GM21737 (cell line): ENCODE data around the gene UVRAG.

Experiments
- ATAC-seq: cut with Tn5 transposase; IDR thresholded peaks from one replicate; pipeline ENCODE4 v1.9.1; 2021; ENCODE audit warnings: mild to moderate bottlenecking, moderate library complexity; ENCODE audit not compliant: unreplicated experiment

Gene UVRAG

DNA sequence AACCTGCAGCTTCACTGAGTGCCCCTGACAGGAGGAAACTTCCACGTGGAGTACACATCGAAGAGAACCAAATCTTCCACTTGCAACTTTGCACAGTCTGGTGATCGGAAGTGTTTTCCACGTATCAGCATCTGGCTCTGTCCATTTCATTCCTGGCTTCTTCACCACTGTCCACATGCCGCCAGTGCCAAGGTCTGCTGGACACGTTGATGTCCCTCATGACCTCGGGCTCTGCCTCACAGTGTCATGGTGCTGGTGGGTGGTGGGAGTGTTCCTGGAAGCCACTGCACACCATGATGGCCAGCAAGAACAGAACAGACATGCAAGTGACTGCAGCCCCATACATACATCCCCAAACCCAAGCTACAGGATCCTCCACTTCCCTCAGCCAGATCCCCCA is 342.9 kb downstream of the UVRAG start:
- no peak for ATAC-seq

GRCh38 chr11:76158394-76159302 is 343.6 kb downstream of the UVRAG start:
- ATAC-seq, result no peak

DNA sequence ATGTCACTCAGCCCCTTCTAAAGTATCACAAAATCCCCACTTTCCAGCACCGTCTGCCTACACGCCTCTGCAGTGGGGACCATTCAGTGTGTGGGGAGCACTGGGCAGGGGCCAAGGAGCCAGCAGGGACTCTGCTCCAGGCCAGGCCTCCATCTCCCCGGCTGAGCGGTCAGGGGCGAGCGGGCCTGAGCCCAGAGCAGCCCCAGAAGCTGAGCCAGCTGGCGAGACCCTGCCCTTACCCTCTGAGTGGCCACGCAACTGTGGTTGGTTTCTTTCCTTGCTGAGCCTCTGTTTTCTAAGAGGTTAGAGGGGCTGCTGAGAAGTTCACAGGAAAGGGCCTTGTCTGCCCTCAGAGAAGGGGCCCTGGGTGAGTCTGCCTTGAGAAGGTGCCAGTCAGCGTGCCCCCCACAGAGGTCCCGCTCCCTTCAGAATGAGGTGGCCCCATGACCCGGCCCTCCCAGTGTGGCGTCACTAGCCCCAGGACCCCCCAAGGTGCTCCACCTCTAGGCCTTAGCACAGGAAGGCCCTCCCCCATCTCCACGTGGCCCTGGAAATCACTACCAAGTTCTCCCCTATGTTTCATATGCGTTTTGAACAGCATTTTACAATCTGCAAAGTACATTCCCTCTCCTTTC is 344.4 kb downstream of the UVRAG start:
- ATAC-seq, result no peak

- no peak for ATAC-seq
These were observed 345.1 kb downstream of the UVRAG start for GRCh38 chr11:76159983-76160661.

DNA sequence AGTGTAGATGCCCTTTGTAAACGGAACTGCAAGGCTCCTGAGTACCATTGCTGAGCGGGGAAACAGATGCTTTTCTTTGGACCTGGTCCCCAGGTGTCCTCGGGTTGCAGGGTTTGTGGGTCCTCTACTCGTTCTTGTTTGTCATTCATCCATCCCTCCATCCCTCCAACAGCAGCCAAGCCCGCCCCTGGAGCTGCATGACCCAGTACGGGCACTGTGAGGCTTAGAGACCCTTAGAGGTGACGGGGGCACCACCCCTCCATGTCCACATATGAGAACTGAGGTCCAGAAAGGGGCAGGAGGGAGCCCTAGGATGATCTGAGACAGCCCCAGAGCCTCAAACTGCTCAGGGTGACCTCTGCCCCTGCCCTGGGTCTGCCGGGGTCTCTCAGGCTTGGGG is 345.8 kb downstream of the UVRAG start:
- ATAC-seq, result no peak

- no peak for ATAC-seq
These were observed 346.4 kb downstream of the UVRAG start for GRCh38 chr11:76161261-76161961.

DNA sequence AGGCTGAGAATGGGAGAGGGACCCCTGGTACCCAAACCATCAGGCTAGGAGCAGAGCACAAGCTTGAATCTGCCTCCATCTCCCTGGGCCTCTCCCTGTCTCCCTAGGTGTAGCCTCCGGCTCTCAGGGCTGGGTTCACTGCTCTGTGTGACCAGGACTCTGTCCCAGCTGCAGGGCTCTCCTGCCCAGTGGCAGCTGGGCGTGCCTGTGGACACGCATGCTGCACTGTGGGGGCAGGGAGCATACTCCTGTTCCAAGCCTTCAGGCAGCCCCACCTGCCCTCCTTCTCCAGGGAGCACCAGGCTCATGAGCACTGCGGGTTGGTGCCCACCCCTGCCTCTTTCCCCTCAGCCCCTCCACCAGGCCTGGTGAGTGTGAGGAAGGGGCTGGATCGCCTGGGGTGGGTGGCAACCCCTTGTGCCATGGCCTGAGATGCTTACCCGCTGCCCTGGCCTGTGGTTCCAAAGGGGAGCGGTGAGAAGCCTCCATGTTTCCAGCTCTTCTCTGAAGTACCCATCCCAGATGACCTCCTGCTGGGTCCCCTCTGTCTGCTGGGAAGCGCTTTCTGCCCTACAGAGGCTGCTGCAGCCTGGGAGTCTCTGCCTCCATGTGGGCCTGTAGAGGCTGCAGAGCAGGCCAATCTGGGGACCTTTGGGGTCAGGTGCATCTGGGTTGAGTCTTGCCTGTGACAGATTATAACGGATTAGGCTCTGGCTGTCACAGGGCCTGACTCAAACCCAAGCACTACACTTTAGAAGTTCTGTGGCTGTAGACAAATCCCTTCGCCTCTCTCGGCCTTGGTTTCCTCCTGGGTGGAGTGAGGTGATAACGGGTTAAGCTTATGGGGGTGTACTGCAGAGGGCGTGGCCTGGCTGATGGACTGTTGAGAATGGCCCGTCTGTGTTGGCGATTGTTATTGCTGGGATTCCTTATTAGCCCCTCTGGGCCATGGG is 347.6 kb downstream of the UVRAG start:
- no peak for ATAC-seq

DNA sequence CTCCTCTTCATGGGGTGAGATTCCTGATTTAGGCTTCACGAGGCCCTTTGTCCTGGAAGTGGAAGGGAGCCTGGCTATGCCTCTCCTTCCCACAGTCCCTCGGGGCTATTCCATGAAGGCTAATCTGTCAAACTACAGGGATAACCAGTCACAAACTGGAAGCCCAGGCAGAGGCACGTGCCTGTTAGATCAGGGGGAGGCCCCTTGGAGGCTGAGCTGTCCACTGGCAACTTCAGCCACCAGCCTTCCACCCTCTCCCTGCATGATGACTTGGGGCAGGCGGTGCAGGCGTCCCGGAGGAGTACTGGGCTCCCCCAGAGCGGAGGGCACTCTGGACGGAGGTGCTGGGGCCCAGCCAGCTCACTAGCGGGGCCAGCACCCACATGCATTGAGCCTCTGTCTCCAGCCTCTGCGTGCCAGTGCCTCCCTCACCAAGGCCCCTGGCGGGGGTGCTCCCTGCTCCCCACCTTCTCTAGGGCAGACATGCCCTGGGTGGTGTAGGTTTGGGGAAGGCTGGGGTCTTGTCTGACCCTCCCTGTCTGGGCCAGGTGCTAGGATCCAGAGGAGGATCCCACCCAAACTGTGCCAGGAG is 348.4 kb downstream of the UVRAG start:
- no peak for ATAC-seq

- no peak for ATAC-seq
These were observed 349.1 kb downstream of the UVRAG start for GRCh38 chr11:76164081-76164480.

GRCh38 chr11:76164861-76165751 is 350.1 kb downstream of the UVRAG start:
- no peak for ATAC-seq

DNA sequence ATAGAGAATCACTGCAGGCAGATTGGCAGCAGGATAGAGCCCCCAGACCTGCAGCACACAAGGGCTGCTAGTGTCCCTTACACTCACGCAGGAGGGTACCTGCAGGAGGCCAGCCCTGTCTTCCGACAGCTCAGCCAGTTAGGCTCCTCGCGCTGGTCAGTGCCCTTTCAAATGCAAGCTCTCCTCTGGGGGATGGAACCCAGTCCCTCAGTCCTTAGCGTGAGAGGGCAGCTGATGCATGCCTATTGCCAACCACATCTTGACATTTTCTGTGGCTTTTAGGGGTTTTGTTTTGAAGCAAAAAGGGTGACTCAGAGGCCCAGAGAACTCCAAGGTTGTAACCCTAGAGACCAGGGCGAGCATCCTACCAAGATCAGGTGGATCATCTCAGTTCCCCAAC is 351.3 kb downstream of the UVRAG start:
- ATAC-seq, result no peak

DNA sequence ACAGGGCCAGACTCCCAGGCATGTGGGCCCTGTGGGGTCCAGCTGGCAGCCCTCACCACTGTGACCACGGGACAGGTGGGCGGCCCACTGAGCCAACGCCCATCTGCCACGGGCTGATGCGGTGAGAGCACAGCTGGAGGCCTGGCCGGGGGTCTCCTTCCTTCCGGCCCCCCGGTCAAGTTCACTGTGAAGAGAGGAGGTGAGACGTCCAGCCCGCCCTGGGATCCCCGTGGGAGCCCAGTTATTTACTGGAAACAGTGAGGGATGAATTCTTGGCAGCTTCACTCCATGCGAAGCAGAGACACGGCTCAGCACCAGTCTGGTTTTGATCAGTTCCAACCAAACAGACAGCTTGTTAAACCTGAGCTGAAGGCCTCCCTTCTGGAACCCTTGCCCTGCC is 352.6 kb downstream of the UVRAG start:
- ATAC-seq, result no peak

GRCh38 chr11:76169473-76169896 is 354.5 kb downstream of the UVRAG start:
- no peak for ATAC-seq

DNA sequence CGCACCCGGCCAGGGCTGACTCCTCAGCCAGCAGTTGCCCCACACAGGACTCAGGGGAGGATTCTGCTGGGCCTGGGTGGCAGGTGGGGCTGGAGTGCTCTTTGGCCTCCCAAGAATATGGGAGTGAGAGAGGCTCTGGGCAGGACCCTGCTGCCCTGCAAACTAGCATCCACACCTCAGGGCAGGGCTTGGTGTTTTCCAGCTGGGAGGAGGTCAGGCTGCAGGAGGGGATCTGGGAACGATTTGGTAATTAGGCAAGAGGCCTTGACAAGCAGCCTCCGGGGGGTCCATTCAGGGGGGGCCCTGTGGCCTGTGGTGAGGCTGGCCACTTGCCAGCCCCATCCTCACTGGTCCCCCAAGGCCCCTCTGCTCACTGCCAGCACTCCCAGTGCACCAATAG is 355.5 kb downstream of the UVRAG start:
- ATAC-seq, result no peak

DNA sequence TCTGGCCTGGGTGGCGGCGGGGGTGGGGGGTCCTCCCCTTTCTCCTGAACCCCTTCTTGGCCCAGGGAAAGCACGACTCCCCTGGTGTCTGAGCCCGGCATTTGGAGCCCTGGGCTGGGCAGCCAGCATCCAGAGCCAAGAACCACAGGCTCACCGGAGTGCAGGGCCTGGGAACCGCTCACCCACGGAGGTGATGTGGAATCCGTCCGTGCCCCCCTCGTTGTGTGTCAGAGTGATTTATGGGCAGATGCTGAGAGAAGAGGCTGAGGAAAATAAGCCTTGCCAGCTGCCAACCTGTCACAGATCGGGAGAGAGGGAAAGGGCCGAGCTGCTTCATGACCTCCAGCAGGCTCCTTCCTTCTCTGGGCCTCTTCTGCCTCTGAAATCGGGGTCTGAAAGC is 357.6 kb downstream of the UVRAG start:
- no peak for ATAC-seq

DNA sequence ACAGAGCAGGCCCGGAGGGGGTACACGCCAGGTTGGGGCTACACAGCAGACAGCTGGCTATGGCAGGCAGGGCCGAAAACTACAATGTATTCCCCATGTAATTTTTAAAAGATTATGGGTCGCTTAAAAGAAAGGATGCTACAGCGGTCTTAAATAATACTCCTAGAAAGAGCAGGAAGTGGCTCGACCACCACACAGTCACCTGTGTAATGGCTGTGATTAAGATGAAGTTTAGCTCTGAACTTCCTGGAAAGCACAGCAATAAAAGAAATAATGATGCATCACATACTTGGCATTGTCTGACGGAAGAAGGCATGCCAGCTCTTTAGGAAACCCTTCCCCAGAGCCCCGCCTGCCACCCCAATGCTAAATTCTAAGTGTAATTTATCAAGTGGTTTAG is 358.7 kb downstream of the UVRAG start:
- ATAC-seq, result no peak

GRCh38 chr11:76174330-76174729 is 359.3 kb downstream of the UVRAG start:
- no peak for ATAC-seq

GRCh38 chr11:76175783-76176182 is 360.8 kb downstream of the UVRAG start:
- ATAC-seq, result no peak

DNA sequence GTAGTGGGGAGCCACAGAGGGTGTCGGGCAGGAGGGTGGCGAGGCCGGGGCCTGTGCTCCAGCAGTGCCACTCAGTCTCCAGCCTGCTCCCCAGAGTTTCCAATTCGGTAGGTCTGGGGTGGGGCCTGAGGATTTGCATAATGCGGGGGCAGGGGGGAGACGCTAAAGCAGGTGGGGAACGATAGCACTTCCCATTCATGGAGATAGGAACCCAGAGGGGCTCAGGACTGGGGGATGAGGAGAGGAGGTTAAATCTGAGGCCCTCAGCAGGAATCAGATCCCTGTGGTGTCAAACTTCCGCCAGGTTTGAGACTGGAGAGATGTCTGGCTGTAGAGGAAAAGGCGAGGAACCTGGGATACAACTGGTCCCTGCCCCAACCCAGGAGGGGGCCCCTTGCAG is 361.5 kb downstream of the UVRAG start:
- ATAC-seq, result no peak
